ENCODE results near the gene BANF2. TPM values are rescaled to one million over a fixed set of nuclear protein-coding genes. Genes with fewer than 3 reads are reported as not detected.

Gene BANF2
- total RNA-seq, 1 experiment from 2014 or later, result not detected

- H3K27me3 ChIP-seq (ENCODE audit: insufficient read depth, low read length), result no peaks in the 10 kb centered on the region
- no peak overlapping the region for H3K27ac ChIP-seq (ENCODE audit: low read depth, low read length)
- no peaks in the 10 kb centered on the region; the same call in 1 of the 2 replicates for H4K20me1 ChIP-seq (ENCODE audit: insufficient read depth)
- H3K36me3 ChIP-seq (ENCODE audit: control insufficient read depth in 1 of 2, insufficient read depth in 2 of 2, low read length in 2 of 2), result peaks cover 2 to 8% of the 10 kb centered on the region in 2 experiments; a peak in 1 of 4 replicates
- H3K9ac ChIP-seq (ENCODE audit: low read length), result no peak overlapping the region
- H3K9me2 ChIP-seq (ENCODE audit: insufficient read depth), result no peaks in the 10 kb centered on the region
- POLR2A ChIA-PET, result interaction anchor here (1.4 kb wide), 1 partner anchor 17 kb away, joined by 3 read pairs; the partner anchor contains the start of gene RRBP1
- no peak overlapping the region for H3K4me3 ChIP-seq (replicated peaks in 1 of 2; ENCODE audit: low read depth in 1 of 2, low read length in 2 of 2)
- no peak overlapping the region for H3K4me2 ChIP-seq (ENCODE audit: low read length)
- no peak for ATAC-seq
- RAD21 ChIA-PET (ENCODE audit: low non-redundant PET in 1 of 2, low total read pairs in 2 of 2, uncharacterized antibody in 2 of 2, unreplicated experiment in 2 of 2), result no interaction called here
- no TSS peak for BruUV-seq (replicated peaks)
- CTCF ChIA-PET, result interaction anchor here (1.0 kb wide), 2 partner anchors 17 kb away, joined by 3 read pairs; no protein-coding TSS in a partner anchor
- no peak for TF ChIP-seq FOSL1 (IDR thresholded peaks at IDR 0.05; ENCODE audit: low read depth)
- no peak for TF ChIP-seq JUND (IDR thresholded peaks at IDR 0.05)
- no peak for TF ChIP-seq ZFX (IDR thresholded peaks at IDR 0.05)
- no peak for TF ChIP-seq SRF (IDR thresholded peaks at IDR 0.05; ENCODE audit: low read depth)
- no peak for TF ChIP-seq CTCF (IDR thresholded peaks at IDR 0.05 in 2 of 3, conservative IDR thresholded peaks at IDR 0.05 in 1 of 3; ENCODE audit: borderline replicate concordance in 1 of 3, insufficient read depth in 1 of 3, low read depth in 2 of 3, low read length in 2 of 3)
- no peak overlapping the region for H2AFZ ChIP-seq (ENCODE audit: low read depth, low read length, poor library complexity, severe bottlenecking)
- H3K9me3 ChIP-seq (ENCODE audit: control insufficient read depth in 1 of 2, insufficient read depth in 1 of 2, low read depth in 1 of 2, low read length in 2 of 2), result no peaks in the 10 kb centered on the region
- no peak for DNase-seq (ENCODE audit: low read depth, low spot score)
- no peaks in the 10 kb centered on the region; a peak in 1 of 4 replicates for H3K4me1 ChIP-seq (ENCODE audit: control insufficient read depth in 1 of 2, insufficient read depth in 2 of 2, low read length in 2 of 2)
- intact Hi-C loops (cut with micrococcal nuclease), result no loop called here
- peaks cover 88% of the 10 kb centered on the region for H3K79me2 ChIP-seq (ENCODE audit: insufficient read depth, low read length)
Observed at GRCh38 chr20:17665756-17666155, 34.0 kb upstream of the BANF2 start.

- Histone ChIP-seq H3K27ac (ENCODE audit: low read depth, low read length) (no peak overlapping the region), H3K36me3 (ENCODE audit: control insufficient read depth in 1 of 2, insufficient read depth in 2 of 2, low read length in 2 of 2) (0 out of 4 replicates have a peak, but pooled peaks cover 2 to 10% of the 10 kb centered on the region in 2 experiments), H3K9ac (ENCODE audit: low read length) (no peak overlapping the region)
Observed at GRCh38 chr20:17666481-17666880, 33.3 kb upstream of the BANF2 start.

More at GRCh38 chr20:17666481-17666880, 33.3 kb upstream of the BANF2 start:
- intact Hi-C loops (cut with micrococcal nuclease), result no loop called here
- no peak for ATAC-seq
- H3K27me3 ChIP-seq (ENCODE audit: insufficient read depth, low read length), result no peaks in the 10 kb centered on the region
- BruUV-seq (replicated peaks), result no TSS peak
- H3K9me3 ChIP-seq (ENCODE audit: control insufficient read depth in 1 of 2, insufficient read depth in 1 of 2, low read depth in 1 of 2, low read length in 2 of 2), result no peaks in the 10 kb centered on the region
- DNase-seq (ENCODE audit: low read depth, low spot score), result no peak
- H4K20me1 ChIP-seq (ENCODE audit: insufficient read depth), result no peaks in the 10 kb centered on the region; the same call in 1 of the 2 replicates
- ChIA-PET RAD21 (ENCODE audit: low non-redundant PET in 1 of 2, low total read pairs in 2 of 2, uncharacterized antibody in 2 of 2, unreplicated experiment in 2 of 2) (no interaction called here), CTCF (interaction anchor here (1.0 kb wide), 1 partner anchor 16 kb away, joined by 3 read pairs; no protein-coding TSS in a partner anchor), POLR2A (no interaction called here)
- peaks cover 88% of the 10 kb centered on the region for H3K79me2 ChIP-seq (ENCODE audit: insufficient read depth, low read length)
- TF ChIP-seq YY1 (IDR thresholded peaks at IDR 0.05; ENCODE audit: extremely low read depth, insufficient replicate concordance, low read depth, low read length) (no peak), POLR2A (IDR thresholded peaks at IDR 0.05; ENCODE audit: borderline replicate concordance, extremely low read depth, insufficient read depth, insufficient read length) (no peak)
- no peak overlapping the region for H2AFZ ChIP-seq (ENCODE audit: low read depth, low read length, poor library complexity, severe bottlenecking)
- H3K4me1 ChIP-seq (ENCODE audit: control insufficient read depth in 1 of 2, insufficient read depth in 2 of 2, low read length in 2 of 2), result no peaks in the 10 kb centered on the region; a peak in 1 of 4 replicates
- no peak overlapping the region for H3K4me2 ChIP-seq (ENCODE audit: low read length)
- no peak overlapping the region for H3K4me3 ChIP-seq (replicated peaks in 1 of 2; ENCODE audit: low read depth in 1 of 2, low read length in 2 of 2)
- no peaks in the 10 kb centered on the region for H3K9me2 ChIP-seq (ENCODE audit: insufficient read depth)

All from HCT116 (cell line).